H9 (cell line): ENCODE data around the gene ETF1. TPM values are rescaled to one million over a fixed set of nuclear protein-coding genes. Genes with fewer than 3 reads are reported as not detected.
A peak's percentile ranks its signal among the peaks of the same experiment; 100 is the strongest.

Experiments used
- DNase-seq: peaks from one replicate; pipeline ENCODE4 v3.0.0-alpha.2; 2017
- H2AFZ ChIP-seq: one replicate; pipeline ENCODE4 v1.6.1; 2013; ENCODE audit warnings: mild to moderate bottlenecking, low read length, control low read depth, moderate library complexity
- H2AK5ac ChIP-seq: 2 replicates; pipeline ENCODE4 v1.6.1; 2013; ENCODE audit warnings: low read length, control low read depth, mixed read lengths; ENCODE audit not compliant: insufficient read length
- H2BK120ac ChIP-seq: one replicate; pipeline ENCODE4 v1.6.1; 2013; ENCODE audit warnings: low read depth, mild to moderate bottlenecking, low read length, control low read depth, inconsistent platforms; ENCODE audit not compliant: poor library complexity, severe bottlenecking
- H2BK12ac ChIP-seq: 2 replicates; pipeline ENCODE4 v1.6.1; 2013; ENCODE audit warnings: low read length, control low read depth, mixed read lengths, low read depth; ENCODE audit not compliant: insufficient read length
- H2BK15ac ChIP-seq: 2 replicates; pipeline ENCODE4 v1.6.1; 2013; ENCODE audit warnings: low read depth, low read length, control low read depth
- H2BK20ac ChIP-seq: one replicate; pipeline ENCODE4 v1.6.1; 2013; ENCODE audit warnings: low read depth, mild to moderate bottlenecking, low read length, control low read depth, inconsistent platforms; ENCODE audit not compliant: poor library complexity, severe bottlenecking
- H2BK5ac ChIP-seq: 2 replicates; pipeline ENCODE4 v1.6.1; 2013; ENCODE audit warnings: low read length, control low read depth, mixed read lengths; ENCODE audit not compliant: insufficient read length
- H3K14ac ChIP-seq: 2 replicates; pipeline ENCODE4 v1.6.1; 2013; ENCODE audit warnings: low read length, control low read depth; ENCODE audit not compliant: insufficient read depth
- H3K18ac ChIP-seq: 2 replicates; pipeline ENCODE4 v1.6.1; 2013; ENCODE audit warnings: low read depth, mild to moderate bottlenecking, mixed read lengths, low read length, control low read depth; ENCODE audit not compliant: insufficient read length
- H3K23ac ChIP-seq: 2 replicates; pipeline ENCODE4 v1.6.1; 2013; ENCODE audit warnings: low read length, control low read depth, mixed read lengths, low read depth; ENCODE audit not compliant: insufficient read length
- H3K23me2 ChIP-seq: 2 replicates; pipeline ENCODE4 v1.6.1; 2013; ENCODE audit warnings: low read depth, mild to moderate bottlenecking, mixed read lengths, low read length, control low read depth; ENCODE audit not compliant: insufficient read length, poor library complexity, severe bottlenecking
- H3K27ac ChIP-seq: 2 replicates; pipeline ENCODE4 v1.5.1; 2013; ENCODE audit warnings: low read length, control low read depth, mixed read lengths, low read depth; ENCODE audit not compliant: insufficient read length
- H3K27me3 ChIP-seq: 2 replicates; pipeline ENCODE4 v1.6.1; 2013; ENCODE audit warnings: low read length, control low read depth, inconsistent platforms; ENCODE audit not compliant: insufficient read depth
- H3K4ac ChIP-seq: 2 replicates; pipeline ENCODE4 v1.6.1; 2013; ENCODE audit warnings: low read depth, mild to moderate bottlenecking, control low read depth, inconsistent platforms, low read length, moderate library complexity
- H3K4me1 ChIP-seq: 2 replicates; pipeline ENCODE4 v1.6.1; 2013; ENCODE audit warnings: low read length, control low read depth, inconsistent platforms; ENCODE audit not compliant: insufficient read depth
- H3K4me2 ChIP-seq: 2 replicates; pipeline ENCODE4 v1.6.1; 2013; ENCODE audit warnings: low read length, control low read depth, mixed read lengths; ENCODE audit not compliant: insufficient read length, insufficient read depth
- H3K56ac ChIP-seq: 2 replicates; pipeline ENCODE4 v1.6.1; 2013; ENCODE audit warnings: low read depth, mild to moderate bottlenecking, mixed read lengths, low read length, control low read depth; ENCODE audit not compliant: insufficient read length
- H3K79me1 ChIP-seq: 2 replicates; pipeline ENCODE4 v1.6.1; 2013; ENCODE audit warnings: low read depth, mild to moderate bottlenecking, moderate library complexity, low read length, control low read depth, inconsistent platforms; ENCODE audit not compliant: insufficient read depth, poor library complexity, severe bottlenecking
- H3K79me2 ChIP-seq: 2 replicates; pipeline ENCODE4 v1.6.1; 2013; ENCODE audit warnings: low read length, control low read depth, inconsistent platforms; ENCODE audit not compliant: insufficient read depth
- H3K9ac ChIP-seq: 2 replicates; pipeline ENCODE4 v1.6.1; 2013; ENCODE audit warnings: low read length, control low read depth, mixed read lengths; ENCODE audit not compliant: insufficient read length; ENCODE audit errors: extremely low read depth
- H3K9me3 ChIP-seq: one replicate; pipeline ENCODE4 v1.6.1; 2013; ENCODE audit warnings: low read depth, low read length, inconsistent platforms; ENCODE audit not compliant: control insufficient read depth
- H3T11ph ChIP-seq: one replicate; pipeline ENCODE4 v1.6.1; 2013; ENCODE audit warnings: mild to moderate bottlenecking, low read length, control low read depth, inconsistent platforms
- H4K20me1 ChIP-seq: one replicate; pipeline ENCODE4 v1.6.1; 2013; ENCODE audit not compliant: control insufficient read depth, insufficient read length, insufficient read depth
- H4K5ac ChIP-seq: 2 replicates; pipeline ENCODE4 v1.6.1; 2013; ENCODE audit warnings: low read depth, mild to moderate bottlenecking, mixed read lengths, low read length, control low read depth; ENCODE audit not compliant: insufficient read length
- H4K8ac ChIP-seq: replicated peaks from 2 replicates; pipeline ENCODE4 v1.6.1; 2013; ENCODE audit warnings: low read length, control low read depth, mixed read lengths, low read depth; ENCODE audit not compliant: insufficient read length
- H4K91ac ChIP-seq: 2 replicates; pipeline ENCODE4 v1.6.1; 2013; ENCODE audit warnings: low read depth, mild to moderate bottlenecking, moderate library complexity, mixed read lengths, low read length, control low read depth; ENCODE audit not compliant: insufficient read length
- H3K27ac Mint-ChIP-seq, 3 experiments: 2 replicates in 2 of 3; 3 replicates in 1 of 3; pipeline ENCODE4 v1.8.0; 2020 to 2021; ENCODE audit warnings: mixed read lengths in 3 of 3, mild to moderate bottlenecking in 1 of 3, moderate library complexity in 1 of 3
- H3K27me3 Mint-ChIP-seq: 2 replicates; pipeline ENCODE4 v1.8.0; 2021; ENCODE audit warnings: low read depth, mild to moderate bottlenecking, moderate library complexity, mixed read lengths
- H3K36me3 Mint-ChIP-seq, 3 experiments: 2 replicates in 2 of 3; 3 replicates in 1 of 3; pipeline ENCODE4 v1.8.0; 2020 to 2021; ENCODE audit warnings: low read depth in 3 of 3, mixed read lengths in 3 of 3; ENCODE audit not compliant: insufficient read depth in 1 of 3
- H3K4me1 Mint-ChIP-seq, 2 experiments: 2 replicates each; pipeline ENCODE4 v1.8.0; 2020; ENCODE audit warnings: mixed read lengths in 2 of 2
- H3K4me3 Mint-ChIP-seq, 2 experiments: 2 replicates in 1 of 2; 3 replicates in 1 of 2; pipeline ENCODE4 v1.8.0; 2020 to 2021; ENCODE audit warnings: mild to moderate bottlenecking in 2 of 2, mixed read lengths in 2 of 2, moderate library complexity in 1 of 2
- H3K9me3 Mint-ChIP-seq, 2 experiments: 2 replicates in 1 of 2; 3 replicates in 1 of 2; pipeline ENCODE4 v1.8.0; 2020; ENCODE audit warnings: mild to moderate bottlenecking in 2 of 2, mixed read lengths in 2 of 2, moderate library complexity in 1 of 2
- CTCF ChIP-seq: fragments of 200-600 bp; sonication (generic); conservative IDR thresholded peaks from 3 replicates; pipeline ENCODE4 v1.8.0; 2021; ENCODE audit warnings: antibody characterized with exemption, mild to moderate bottlenecking
- WGBS: extraction: QIAGEN DNeasy Blood & Tissue Kit; methylation state at CpG from one replicate; pipeline ENCODE4 v1.1.7; 2013; ENCODE audit warnings: missing lambda C conversion rate, low lambda C conversion rate, mixed read lengths; ENCODE audit not compliant: insufficient read length; ENCODE audit errors: extremely low coverage; 5-methylcytosine and 5-hydroxymethylcytosine counted together
- total RNA-seq: library from RNA; stranded (reverse); gene quantifications from 2 replicates; pipeline ENCODE4 v1.2.1, GENCODE V29; 2021

The ETF1 gene
- total RNA-seq, 1 experiment from 2014 or later, result 175 TPM

GRCh38 chr5:138544181-138545134 lies 1.4 kb upstream of the ETF1 start:
- H3K27ac Mint-ChIP-seq, result peak overlapping the region; percentile 85 to 99 (median 99); a peak in 6 of 7 replicates
- H3K27me3 Mint-ChIP-seq, result no peaks in the 10 kb centered on the region; the same call in 1 of the 2 replicates
- peak overlapping the region; percentile 96 to 97 for H3K4me3 Mint-ChIP-seq
- H3K36me3 Mint-ChIP-seq, result peaks cover 17 to 36% (median 31%) of the 10 kb centered on the region in 3 experiments
- Histone ChIP-seq H3K56ac (no peak overlapping the region), H3K4me1 (no peaks in the 10 kb centered on the region), H2BK12ac (no peak overlapping the region), H3K9ac (peak overlapping the region; percentile 92), H3K18ac (no peak overlapping the region), H3K27ac (no peak overlapping the region), H3K79me1 (peaks cover 3% of the 10 kb centered on the region), H4K5ac (no peak overlapping the region), H3K79me2 (peaks cover 58% of the 10 kb centered on the region), H3K23me2 (peaks cover 11% of the 10 kb centered on the region), H2BK15ac (no peak overlapping the region), H2BK20ac (no peak overlapping the region), H2BK120ac (no peak overlapping the region), H4K8ac (no peak overlapping the region), H3K4me2 (peak overlapping the region; percentile 81), H3K9me3 (no peaks in the 10 kb centered on the region), H2AFZ (no peak overlapping the region), H3K14ac (no peak overlapping the region), H3K27me3 (no peaks in the 10 kb centered on the region), H4K91ac (no peak overlapping the region), H3K23ac (no peak overlapping the region), H3K4ac (no peak overlapping the region), H2AK5ac (no peak overlapping the region), H3T11ph (no peak overlapping the region), H2BK5ac (no peak overlapping the region), H4K20me1 (no peaks in the 10 kb centered on the region)
- TF ChIP-seq CTCF, result no peak
- no CpG with 5 or more reads among the region's 16 CpGs for WGBS
- no peak for DNase-seq
- no peaks in the 10 kb centered on the region for H3K9me3 Mint-ChIP-seq
- peaks cover 30 to 34% of the 10 kb centered on the region in 2 experiments for H3K4me1 Mint-ChIP-seq
